Stimulated activated CD4-positive, alpha-beta T cell treated with anti-CD3 and anti-CD28 coated beads, TNF-alpha, amount 100 ng/mL, for 24 hours (primary cell): Measurements from ENCODE around the gene FUT6.
"Not testable (repeated sequence)": the region's sequence is repeated elsewhere in the genome, so short reads cannot be mapped to it uniquely, and the experiment has no call there.

ENCODE experiments used
- DNase-seq, 3 experiments: peaks; one replicate each; pipeline ENCODE4 v3.0.0-alpha.2; 2020; ENCODE audit warnings: low read depth in 3 of 3

FUT6 gene, protein sequence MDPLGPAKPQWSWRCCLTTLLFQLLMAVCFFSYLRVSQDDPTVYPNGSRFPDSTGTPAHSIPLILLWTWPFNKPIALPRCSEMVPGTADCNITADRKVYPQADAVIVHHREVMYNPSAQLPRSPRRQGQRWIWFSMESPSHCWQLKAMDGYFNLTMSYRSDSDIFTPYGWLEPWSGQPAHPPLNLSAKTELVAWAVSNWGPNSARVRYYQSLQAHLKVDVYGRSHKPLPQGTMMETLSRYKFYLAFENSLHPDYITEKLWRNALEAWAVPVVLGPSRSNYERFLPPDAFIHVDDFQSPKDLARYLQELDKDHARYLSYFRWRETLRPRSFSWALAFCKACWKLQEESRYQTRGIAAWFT

DNA sequence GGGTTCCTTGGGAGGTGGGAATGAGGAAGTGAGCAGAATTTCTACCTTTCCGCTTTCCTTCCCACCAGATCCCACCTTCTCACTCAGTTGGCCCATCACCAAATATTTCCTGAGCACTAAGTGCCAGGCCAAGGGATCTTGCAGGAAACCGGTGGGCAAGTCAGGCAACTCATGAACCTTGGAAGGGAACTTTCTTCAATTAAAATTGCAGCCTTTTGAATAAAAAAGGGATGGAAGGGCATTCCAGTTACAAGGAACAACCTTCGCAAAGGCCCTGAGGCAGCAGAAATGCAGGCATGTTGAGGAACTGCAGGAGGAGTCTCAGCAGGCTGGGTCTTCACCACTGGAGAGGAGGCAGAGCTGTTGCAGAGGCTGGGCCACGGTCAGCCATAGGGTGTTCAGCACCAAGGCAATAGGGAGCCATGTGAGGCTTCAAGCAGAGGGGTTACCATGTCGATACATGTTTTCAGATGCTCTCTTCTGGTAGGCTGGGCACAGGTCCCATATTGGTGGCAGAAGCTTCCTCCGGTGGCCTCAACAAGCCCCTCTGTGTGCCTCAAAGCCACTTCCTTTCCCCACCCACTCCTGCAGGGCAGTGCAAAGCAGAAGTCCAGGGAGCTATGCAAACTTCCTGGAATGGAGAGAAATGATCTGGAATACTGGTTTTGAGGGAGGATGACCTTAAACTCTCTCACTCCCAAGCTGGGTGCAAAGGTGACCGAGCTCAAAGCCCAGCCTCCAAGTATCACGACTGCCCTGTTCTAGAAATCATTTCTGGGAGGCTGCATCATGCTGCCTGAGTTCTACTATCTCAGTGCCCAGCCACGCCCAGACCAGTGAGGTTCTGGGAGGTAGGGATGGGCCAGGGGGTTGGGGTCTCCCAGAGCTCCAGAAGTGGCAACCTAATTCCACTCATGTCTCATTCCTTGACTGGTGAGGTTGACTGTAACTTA lies at the start of gene FUT6:
Gene FUT6, minus strand, starts transcription at position 638 of the 953 bp plus-strand sequence. CDS start 7,135 bp downstream, outside the sequence.
- no peak for DNase-seq

- not testable (repeated sequence) for DNase-seq
These were observed 44.7 kb upstream of the FUT6 start for GRCh38 chr19:5884065-5884811.

GRCh38 chr19:5883157-5883873 lies 43.8 kb upstream of the FUT6 start:
- DNase-seq, result not testable (repeated sequence)

DNA sequence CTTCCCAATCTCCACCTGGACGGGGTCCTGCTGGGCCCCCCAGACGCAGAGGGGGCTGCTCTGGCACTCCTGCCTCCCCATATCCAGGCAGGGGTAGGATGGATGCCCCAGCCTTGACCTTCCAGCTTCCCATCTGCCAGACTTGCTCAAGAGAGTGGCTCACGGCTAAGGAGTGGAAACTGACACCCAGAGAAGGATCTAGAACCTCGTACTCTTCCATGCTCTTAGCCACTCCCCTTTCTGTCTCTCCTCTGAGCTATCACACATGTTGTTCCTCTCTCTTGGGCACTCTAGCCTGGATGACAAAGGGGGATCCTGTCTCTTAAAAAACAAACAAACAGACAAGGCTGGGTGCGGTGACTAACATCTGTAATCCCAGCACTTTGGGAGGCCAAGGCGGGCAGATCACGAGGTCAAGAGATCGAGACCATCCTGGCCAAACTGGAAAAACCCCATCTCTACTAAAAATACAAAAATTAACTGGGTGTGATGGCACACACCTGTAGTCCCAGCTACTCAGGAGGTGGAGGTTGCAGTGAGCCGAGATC lies 43.0 kb upstream of the FUT6 start:
- no peak for DNase-seq

DNA sequence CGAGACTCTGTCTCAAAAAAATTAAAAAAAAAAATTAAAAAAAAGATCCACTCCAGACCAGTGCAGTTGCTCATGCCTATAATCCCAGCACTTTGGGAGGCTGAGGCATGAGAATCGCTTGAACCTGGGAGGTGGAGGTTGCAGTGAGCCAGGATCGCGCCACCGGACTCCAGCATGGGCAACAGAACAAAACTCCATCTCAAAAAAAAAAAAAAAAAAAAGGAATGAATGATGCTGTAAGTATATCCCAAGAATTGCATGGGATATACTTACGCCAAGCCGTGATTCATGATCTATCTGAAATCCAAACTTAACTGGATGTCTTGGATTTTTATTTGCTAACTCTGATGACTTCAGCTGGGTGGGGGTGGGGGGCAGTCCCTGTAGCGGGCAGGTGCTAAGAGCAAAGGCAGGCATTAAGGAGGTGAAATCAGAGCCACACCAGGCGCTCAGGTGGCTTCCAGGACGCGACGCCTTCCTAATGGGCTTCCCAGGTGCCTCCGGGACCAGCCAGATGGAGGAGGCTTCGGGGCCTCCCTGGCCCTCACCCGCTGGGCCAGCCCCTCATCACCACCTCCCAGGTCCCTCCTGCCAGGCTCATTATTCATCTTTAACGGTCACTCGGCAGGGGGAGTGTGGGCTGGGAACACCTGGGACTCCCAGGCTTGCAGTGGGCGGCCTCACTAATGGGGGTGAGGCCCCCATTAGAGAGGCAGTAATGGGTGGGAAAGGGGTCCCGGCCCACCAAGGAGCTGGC lies 42.2 kb upstream of the FUT6 start:
- no peak for DNase-seq

GRCh38 chr19:5880604-5881078 lies 41.1 kb upstream of the FUT6 start:
- DNase-seq, result no peak

- no peak for DNase-seq
These were observed 40.7 kb upstream of the FUT6 start for GRCh38 chr19:5880196-5880595.

- no peak for DNase-seq
These were observed 38.4 kb upstream of the FUT6 start for GRCh38 chr19:5877882-5878281.

DNA sequence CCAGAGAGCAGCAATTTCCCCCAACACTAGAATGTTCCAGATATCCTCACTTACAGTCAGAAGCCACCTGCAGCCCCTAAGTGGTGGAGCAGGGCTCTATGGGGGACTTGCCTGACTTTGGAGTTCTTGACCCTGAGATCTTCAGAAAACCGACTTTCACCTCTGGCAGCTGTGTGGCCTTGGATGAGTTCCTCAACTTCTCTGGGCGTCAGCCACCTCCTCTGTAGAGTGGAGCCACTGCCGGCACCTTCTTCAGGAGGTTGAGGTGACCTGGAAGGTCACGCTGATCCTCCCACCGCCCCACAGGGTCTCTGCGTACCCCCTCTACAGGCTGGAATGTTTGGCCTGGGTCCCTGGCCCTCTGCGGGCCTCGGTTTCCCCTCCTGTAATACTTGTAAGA lies 37.9 kb upstream of the FUT6 start:
- no peak for DNase-seq

DNA sequence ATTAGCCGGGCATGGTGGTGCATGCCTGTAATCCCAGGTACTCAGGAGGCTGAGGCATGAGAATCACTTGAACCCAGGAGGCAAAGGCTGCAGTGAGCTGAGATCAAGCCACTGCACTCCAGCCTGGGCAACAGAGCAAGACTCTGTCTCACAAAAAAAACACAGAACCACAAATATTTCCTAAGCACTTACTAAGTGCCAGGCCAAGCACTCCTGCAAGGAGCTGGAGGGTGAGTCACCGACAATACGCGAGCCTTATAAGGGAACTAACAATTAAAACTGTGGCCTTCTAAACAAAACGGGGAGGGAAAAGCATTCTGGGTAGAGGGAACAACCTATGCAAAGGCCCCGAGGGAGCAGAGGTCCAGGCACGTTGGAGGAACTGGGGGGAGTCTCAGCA lies 35.0 kb upstream of the FUT6 start:
- DNase-seq, result not testable (repeated sequence)

DNA sequence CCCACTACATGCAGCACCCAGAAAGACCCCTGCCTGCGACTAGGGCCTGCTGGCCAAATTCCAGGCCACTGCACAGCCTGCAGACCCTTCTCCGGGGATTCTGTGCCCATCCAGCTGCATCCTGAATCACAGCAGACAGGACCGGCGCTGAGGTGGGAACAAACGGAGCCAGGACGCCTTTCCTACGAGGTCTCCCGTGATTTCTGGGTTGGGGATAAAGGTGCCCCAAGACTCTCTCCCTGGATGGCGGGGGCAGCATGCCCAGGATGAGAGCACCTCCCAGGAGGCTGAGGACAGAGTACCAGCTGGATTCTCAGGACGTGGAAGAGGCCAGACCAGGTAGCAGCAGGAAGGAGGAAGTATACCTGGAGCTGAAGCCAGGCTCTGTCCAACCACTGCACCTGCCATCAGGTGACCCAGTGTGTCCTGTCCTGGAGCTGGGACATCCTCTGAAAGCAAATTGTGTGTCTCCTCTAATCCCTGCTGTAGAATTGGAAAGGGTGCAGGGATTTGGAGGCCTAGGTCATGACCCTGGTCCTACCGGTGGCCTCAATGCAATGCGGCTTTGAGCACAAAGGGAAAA lies 34.2 kb upstream of the FUT6 start:
- DNase-seq, result no peak

- no peak for DNase-seq
These were observed 31.5 kb upstream of the FUT6 start for GRCh38 chr19:5870986-5871394.

- no peak for DNase-seq
These were observed 28.0 kb upstream of the FUT6 start for GRCh38 chr19:5867201-5868136.

DNA sequence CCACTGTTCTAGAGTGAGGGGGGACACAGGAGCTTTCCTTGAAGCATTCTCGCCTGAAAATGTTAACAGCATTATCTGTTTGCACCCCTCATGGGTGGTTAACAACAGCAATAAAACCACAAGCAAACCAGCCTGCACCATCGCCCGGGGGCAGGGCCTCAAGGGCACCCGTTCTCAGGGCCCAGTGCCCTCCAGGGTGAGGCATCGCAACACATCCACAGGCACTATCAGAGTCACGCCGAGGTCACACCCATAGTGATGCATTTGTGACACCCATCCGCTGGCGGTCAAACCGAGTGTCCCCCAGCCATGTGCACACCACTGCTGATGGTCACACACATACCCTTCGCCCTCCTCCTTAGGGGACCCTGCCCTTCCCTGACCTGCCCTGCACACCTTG lies 26.3 kb upstream of the FUT6 start:
- DNase-seq, result no peak

DNA sequence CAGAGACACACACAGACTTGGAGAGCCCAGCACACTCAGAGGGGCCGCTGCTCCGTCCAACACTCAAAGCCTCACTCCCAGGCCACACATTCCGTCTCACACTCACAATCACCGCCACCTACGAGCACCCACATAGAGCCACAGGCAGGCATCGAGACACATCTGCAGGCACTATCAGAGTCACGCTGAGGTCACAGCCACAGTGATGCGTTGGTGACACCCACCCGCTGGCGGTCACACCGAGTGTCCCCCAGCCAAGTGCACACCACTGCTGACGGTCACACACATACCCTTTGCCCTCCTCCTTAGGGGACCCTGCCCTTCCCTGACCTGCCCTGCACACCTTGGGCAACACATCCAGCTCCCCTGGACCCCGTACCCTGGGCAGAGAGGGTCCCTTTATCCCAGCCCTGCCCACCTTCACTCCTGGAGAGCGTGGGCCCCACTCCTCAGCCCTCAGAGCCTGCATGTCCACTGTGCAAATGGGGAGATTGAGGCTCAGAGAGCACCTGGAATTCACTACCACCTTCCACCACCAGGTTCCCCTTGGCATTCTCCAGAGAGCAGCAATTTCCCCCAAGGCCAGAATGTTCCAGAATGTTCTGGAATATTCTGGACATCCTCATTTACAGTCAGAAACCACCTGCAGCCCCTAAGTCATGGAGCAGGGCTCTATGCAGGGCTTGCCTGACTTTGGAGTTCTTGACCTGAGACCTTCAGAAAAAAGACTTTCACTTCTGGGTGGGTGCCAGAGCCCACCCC lies 25.4 kb upstream of the FUT6 start:
- DNase-seq, result no peak

DNA sequence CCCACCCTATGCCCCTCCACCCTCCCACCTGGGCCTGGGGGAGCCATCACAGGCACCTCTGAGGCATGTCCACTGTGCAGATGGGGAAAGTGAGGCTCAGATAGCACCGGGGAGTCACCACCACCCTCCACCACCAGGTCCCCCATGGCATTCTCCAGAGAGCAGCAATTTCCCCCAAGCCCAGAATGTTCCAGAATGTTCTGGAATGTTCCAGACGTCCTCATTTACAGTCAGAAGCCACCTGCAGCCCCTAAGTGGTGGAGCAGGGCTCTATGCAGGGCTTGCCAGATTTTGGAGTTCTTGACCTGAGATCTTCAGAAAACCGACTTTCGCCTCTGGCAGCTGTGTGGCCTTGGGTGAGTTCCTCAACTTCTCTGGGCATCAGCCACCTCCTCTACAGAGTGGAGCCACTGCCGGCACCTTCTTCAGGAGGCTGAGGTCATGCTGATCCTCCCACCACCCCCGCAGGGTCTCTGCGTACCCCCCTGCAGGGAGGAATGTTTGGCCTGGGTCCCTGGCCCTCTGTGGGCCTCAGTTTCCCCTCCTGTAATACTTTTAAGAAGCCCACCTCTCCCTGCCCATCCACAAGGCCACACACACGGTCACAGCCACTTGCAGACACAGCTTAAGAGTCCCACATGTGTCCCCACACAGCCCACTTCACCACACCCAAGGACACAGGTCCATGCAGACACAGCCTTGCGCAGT lies 24.7 kb upstream of the FUT6 start:
- DNase-seq, result no peak

GRCh38 chr19:5863030-5863665 lies 23.6 kb upstream of the FUT6 start:
- no peak for DNase-seq
